ENCODE data around the gene HCST.

The HCST gene

DNA sequence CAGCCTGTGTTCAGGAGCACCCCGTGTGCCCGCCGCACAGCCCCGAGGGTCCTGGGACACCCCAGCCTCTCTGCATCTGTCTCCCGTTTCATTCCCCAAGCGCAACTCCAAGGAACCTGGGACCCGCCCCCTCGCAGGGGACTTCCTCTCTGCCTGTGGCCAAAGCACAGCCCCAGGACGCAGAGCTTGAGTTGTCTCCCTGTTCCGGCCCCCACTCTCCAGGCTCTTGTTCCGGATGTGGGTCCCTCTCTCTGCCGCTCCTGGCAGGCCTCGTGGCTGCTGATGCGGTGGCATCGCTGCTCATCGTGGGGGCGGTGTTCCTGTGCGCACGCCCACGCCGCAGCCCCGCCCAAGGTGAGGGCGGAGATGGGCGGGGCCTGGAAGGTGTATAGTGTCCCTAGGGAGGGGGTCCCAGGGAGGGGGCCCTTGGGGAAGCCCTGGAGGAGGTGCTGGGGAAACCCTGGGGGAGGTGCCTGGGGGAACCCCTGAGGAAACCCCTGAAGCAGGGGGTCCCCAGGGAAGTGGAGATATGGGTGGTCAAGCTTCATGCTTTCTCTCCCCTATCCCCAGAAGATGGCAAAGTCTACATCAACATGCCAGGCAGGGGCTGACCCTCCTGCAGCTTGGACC is 1.3 kb downstream of the HCST start (continued):
- TF ChIP-seq ZNF518A (tag by site-specific recombination; conservative IDR thresholded peaks at IDR 0.05; ENCODE audit: low read depth) (peak; percentile 65; the same call in 1 of the 2 replicates), ZBTB7A (tag by site-specific recombination; IDR thresholded peaks at IDR 0.05; ENCODE audit: low read depth) (peak; percentile 52; the same call in 1 of the 2 replicates), ZSCAN30 (tag by site-specific recombination; IDR thresholded peaks at IDR 0.05) (peak; percentile 40; the same call in 1 of the 2 replicates), IKZF3 (tag by site-specific recombination; IDR thresholded peaks at IDR 0.05) (peak; percentile 48; the same call in 1 of the 2 replicates), ZNF837 (tag by site-specific recombination; IDR thresholded peaks at IDR 0.05) (no peak), ZNF138 (tag by site-specific recombination; IDR thresholded peaks at IDR 0.05; ENCODE audit: borderline replicate concordance) (no peak), ZNF133 (tag by site-specific recombination; IDR thresholded peaks at IDR 0.05) (no peak), ZNF266 (tag by site-specific recombination; IDR thresholded peaks at IDR 0.05; ENCODE audit: low read depth) (no peak), ZFP3 (tag by site-specific recombination; IDR thresholded peaks at IDR 0.05; ENCODE audit: low read depth) (no peak), ZNF169 (tag by site-specific recombination; IDR thresholded peaks at IDR 0.05) (no peak), ZNF776 (tag by site-specific recombination; IDR thresholded peaks at IDR 0.05; ENCODE audit: borderline replicate concordance) (no peak), WT1 (tag by site-specific recombination; IDR thresholded peaks at IDR 0.05) (0 out of 2 replicates have a peak, but pooled peaks have one; percentile 38), ZNF350 (tag by site-specific recombination; IDR thresholded peaks at IDR 0.05) (no peak), RBAK (tag by site-specific recombination; IDR thresholded peaks at IDR 0.05) (no peak), KLF8 (tag by site-specific recombination; IDR thresholded peaks at IDR 0.05) (no peak; the same call in none of the 2 replicates), ZNF423 (tag by site-specific recombination; IDR thresholded peaks at IDR 0.05) (peak; percentile 81), ZNF677 (tag by site-specific recombination; IDR thresholded peaks at IDR 0.05) (peak; percentile 70), ZNF23 (tag by site-specific recombination; IDR thresholded peaks at IDR 0.05; ENCODE audit: borderline replicate concordance) (no peak), ZNF707 (tag by site-specific recombination; IDR thresholded peaks at IDR 0.05) (no peak), PRDM1 (tag by site-specific recombination; IDR thresholded peaks at IDR 0.05) (no peak), ZNF701 (tag by site-specific recombination; IDR thresholded peaks at IDR 0.05) (no peak), ZNF777 (tag by site-specific recombination; IDR thresholded peaks at IDR 0.05; ENCODE audit: borderline replicate concordance) (no peak), ZNF529 (tag by site-specific recombination; IDR thresholded peaks at IDR 0.05; ENCODE audit: insufficient replicate concordance) (no peak)
- TF ChIP-seq, protein P1, sequence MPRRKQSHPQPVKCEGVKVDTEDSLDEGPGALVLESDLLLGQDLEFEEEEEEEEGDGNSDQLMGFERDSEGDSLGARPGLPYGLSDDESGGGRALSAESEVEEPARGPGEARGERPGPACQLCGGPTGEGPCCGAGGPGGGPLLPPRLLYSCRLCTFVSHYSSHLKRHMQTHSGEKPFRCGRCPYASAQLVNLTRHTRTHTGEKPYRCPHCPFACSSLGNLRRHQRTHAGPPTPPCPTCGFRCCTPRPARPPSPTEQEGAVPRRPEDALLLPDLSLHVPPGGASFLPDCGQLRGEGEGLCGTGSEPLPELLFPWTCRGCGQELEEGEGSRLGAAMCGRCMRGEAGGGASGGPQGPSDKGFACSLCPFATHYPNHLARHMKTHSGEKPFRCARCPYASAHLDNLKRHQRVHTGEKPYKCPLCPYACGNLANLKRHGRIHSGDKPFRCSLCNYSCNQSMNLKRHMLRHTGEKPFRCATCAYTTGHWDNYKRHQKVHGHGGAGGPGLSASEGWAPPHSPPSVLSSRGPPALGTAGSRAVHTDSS (tag by site-specific recombination; IDR thresholded peaks at IDR 0.05), result no peak
- TF ChIP-seq, protein P2, sequence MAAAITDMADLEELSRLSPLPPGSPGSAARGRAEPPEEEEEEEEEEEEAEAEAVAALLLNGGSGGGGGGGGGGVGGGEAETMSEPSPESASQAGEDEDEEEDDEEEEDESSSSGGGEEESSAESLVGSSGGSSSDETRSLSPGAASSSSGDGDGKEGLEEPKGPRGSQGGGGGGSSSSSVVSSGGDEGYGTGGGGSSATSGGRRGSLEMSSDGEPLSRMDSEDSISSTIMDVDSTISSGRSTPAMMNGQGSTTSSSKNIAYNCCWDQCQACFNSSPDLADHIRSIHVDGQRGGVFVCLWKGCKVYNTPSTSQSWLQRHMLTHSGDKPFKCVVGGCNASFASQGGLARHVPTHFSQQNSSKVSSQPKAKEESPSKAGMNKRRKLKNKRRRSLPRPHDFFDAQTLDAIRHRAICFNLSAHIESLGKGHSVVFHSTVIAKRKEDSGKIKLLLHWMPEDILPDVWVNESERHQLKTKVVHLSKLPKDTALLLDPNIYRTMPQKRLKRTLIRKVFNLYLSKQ (tag by site-specific recombination; IDR thresholded peaks at IDR 0.05; ENCODE audit: borderline replicate concordance), result no peak
- TF ChIP-seq, protein P3, sequence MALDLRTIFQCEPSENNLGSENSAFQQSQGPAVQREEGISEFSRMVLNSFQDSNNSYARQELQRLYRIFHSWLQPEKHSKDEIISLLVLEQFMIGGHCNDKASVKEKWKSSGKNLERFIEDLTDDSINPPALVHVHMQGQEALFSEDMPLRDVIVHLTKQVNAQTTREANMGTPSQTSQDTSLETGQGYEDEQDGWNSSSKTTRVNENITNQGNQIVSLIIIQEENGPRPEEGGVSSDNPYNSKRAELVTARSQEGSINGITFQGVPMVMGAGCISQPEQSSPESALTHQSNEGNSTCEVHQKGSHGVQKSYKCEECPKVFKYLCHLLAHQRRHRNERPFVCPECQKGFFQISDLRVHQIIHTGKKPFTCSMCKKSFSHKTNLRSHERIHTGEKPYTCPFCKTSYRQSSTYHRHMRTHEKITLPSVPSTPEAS (tag by site-specific recombination; IDR thresholded peaks at IDR 0.05), result no peak
- TF ChIP-seq, protein P4, sequence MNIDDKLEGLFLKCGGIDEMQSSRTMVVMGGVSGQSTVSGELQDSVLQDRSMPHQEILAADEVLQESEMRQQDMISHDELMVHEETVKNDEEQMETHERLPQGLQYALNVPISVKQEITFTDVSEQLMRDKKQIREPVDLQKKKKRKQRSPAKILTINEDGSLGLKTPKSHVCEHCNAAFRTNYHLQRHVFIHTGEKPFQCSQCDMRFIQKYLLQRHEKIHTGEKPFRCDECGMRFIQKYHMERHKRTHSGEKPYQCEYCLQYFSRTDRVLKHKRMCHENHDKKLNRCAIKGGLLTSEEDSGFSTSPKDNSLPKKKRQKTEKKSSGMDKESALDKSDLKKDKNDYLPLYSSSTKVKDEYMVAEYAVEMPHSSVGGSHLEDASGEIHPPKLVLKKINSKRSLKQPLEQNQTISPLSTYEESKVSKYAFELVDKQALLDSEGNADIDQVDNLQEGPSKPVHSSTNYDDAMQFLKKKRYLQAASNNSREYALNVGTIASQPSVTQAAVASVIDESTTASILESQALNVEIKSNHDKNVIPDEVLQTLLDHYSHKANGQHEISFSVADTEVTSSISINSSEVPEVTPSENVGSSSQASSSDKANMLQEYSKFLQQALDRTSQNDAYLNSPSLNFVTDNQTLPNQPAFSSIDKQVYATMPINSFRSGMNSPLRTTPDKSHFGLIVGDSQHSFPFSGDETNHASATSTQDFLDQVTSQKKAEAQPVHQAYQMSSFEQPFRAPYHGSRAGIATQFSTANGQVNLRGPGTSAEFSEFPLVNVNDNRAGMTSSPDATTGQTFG (tag by site-specific recombination; IDR thresholded peaks at IDR 0.05; ENCODE audit: borderline replicate concordance), result no peak

Data from HEK293 (cell line).